ENCODE results near the gene TTLL8.

- no peak for TF ChIP-seq POLR2A (IDR thresholded peaks at IDR 0.05)
- no peak for TF ChIP-seq CTCF (IDR thresholded peaks at IDR 0.05)
Observed at GRCh38 chr22:50045211-50046018, 12.7 kb downstream of the TTLL8 start.
